Measurements from ENCODE around the gene CIB1. TPM values are rescaled to one million over a fixed set of nuclear protein-coding genes. Genes with fewer than 3 reads are reported as not detected.

Gene CIB1
- total RNA-seq, 1 experiment from 2014 or later: 45.6 TPM

GRCh38 chr15:90219421-90220141 is 14.2 kb downstream of the CIB1 start:
- H3K36me3 Mint-ChIP-seq (ENCODE audit: insufficient read depth, unreplicated experiment): peaks cover 48% of the 10 kb centered on the region
- no peak for DNase-seq (ENCODE audit: unreplicated experiment)
- no peak overlapping the region for H3K4me3 Mint-ChIP-seq (ENCODE audit: unreplicated experiment)
- no peaks in the 10 kb centered on the region for H3K4me1 Mint-ChIP-seq (ENCODE audit: insufficient read depth, unreplicated experiment)
- ChIA-PET POLR2A (interaction anchor here (0.7 to 1.0 kb wide), 2 partner anchors 15 to 31 kb away, joined by 3 to 4 read pairs; partner anchors contain the start of gene GDPGP1), CTCF (interaction anchor here (0.7 to 4.9 kb wide), 6 partner anchors 12 to 115 kb away, joined by 4 to 48 read pairs (median 21); partner anchors contain the start of genes CIB1 and GDPGP1)
- H3K9me3 Mint-ChIP-seq (ENCODE audit: unreplicated experiment): no peaks in the 10 kb centered on the region
- intact Hi-C loops (cut with micrococcal nuclease): no loop called here
- no peak overlapping the region for H3K27ac Mint-ChIP-seq (ENCODE audit: low read depth, unreplicated experiment)
- H3K27me3 Mint-ChIP-seq (ENCODE audit: insufficient read depth, unreplicated experiment): no peaks in the 10 kb centered on the region
- no TSS peak for BruUV-seq (replicated peaks)
- peak; percentile 70 for TF ChIP-seq CTCF (IDR thresholded peaks at IDR 0.05; ENCODE audit: unreplicated experiment)

GRCh38 chr15:90217671-90218394 is 15.9 kb downstream of the CIB1 start:
- H3K36me3 Mint-ChIP-seq (ENCODE audit: insufficient read depth, unreplicated experiment): peaks cover 40% of the 10 kb centered on the region
- intact Hi-C loops (cut with micrococcal nuclease): no loop called here
- peaks cover 11% of the 10 kb centered on the region for H3K4me1 Mint-ChIP-seq (ENCODE audit: insufficient read depth, unreplicated experiment)
- no peak for TF ChIP-seq CTCF (IDR thresholded peaks at IDR 0.05; ENCODE audit: unreplicated experiment)
- no peak overlapping the region for H3K27ac Mint-ChIP-seq (ENCODE audit: low read depth, unreplicated experiment)
- DNase-seq (ENCODE audit: unreplicated experiment): no peak
- no TSS peak for BruUV-seq (replicated peaks)
- no peaks in the 10 kb centered on the region for H3K9me3 Mint-ChIP-seq (ENCODE audit: unreplicated experiment)
- ChIA-PET CTCF (interaction anchor here (0.6 to 4.9 kb wide), 7 partner anchors 15 to 77 kb away, joined by 3 to 43 read pairs (median 6); partner anchors contain the start of genes CIB1, GDPGP1 and SEMA4B), POLR2A (interaction anchor here (0.7 to 1.4 kb wide), 5 partner anchors 11 to 522 kb away, joined by 3 to 6 read pairs (median 3); partner anchors contain the start of genes CIB1 and GDPGP1)
- no peak overlapping the region for H3K4me3 Mint-ChIP-seq (ENCODE audit: unreplicated experiment)
- H3K27me3 Mint-ChIP-seq (ENCODE audit: insufficient read depth, unreplicated experiment): no peaks in the 10 kb centered on the region

GRCh38 chr15:90214553-90215196 is 19.1 kb downstream of the CIB1 start:
- TF ChIP-seq CTCF (IDR thresholded peaks at IDR 0.05; ENCODE audit: unreplicated experiment): peak; percentile 23
- intact Hi-C loops (cut with micrococcal nuclease): no loop called here
- peaks cover 39% of the 10 kb centered on the region for H3K4me1 Mint-ChIP-seq (ENCODE audit: insufficient read depth, unreplicated experiment)
- DNase-seq (ENCODE audit: unreplicated experiment): no peak
- no peak overlapping the region for H3K4me3 Mint-ChIP-seq (ENCODE audit: unreplicated experiment)
- ChIA-PET POLR2A (interaction anchor here (0.5 to 7.0 kb wide), 11 partner anchors 8 to 187 kb away, joined by 3 to 99 read pairs (median 3); partner anchors contain the start of genes CIB1, GDPGP1 and SEMA4B), CTCF (interaction anchor here (0.6 to 5.6 kb wide), 12 partner anchors 9 to 483 kb away, joined by 3 to 40 read pairs (median 4); partner anchors contain the start of genes CIB1, GDPGP1 and SEMA4B)
- BruUV-seq (replicated peaks): no TSS peak
- no peaks in the 10 kb centered on the region for H3K27me3 Mint-ChIP-seq (ENCODE audit: insufficient read depth, unreplicated experiment)
- H3K36me3 Mint-ChIP-seq (ENCODE audit: insufficient read depth, unreplicated experiment): peaks cover 23% of the 10 kb centered on the region
- no peak overlapping the region for H3K27ac Mint-ChIP-seq (ENCODE audit: low read depth, unreplicated experiment)
- H3K9me3 Mint-ChIP-seq (ENCODE audit: unreplicated experiment): no peaks in the 10 kb centered on the region

Measured in MCF 10A (cell line).